ENCODE data around the gene TRABD2B. TPM values are rescaled to one million over a fixed set of nuclear protein-coding genes. Genes with fewer than 3 reads are reported as not detected.

Gene TRABD2B
- total and polyA plus RNA-seq, 2 experiments from 2014 or later = 1.6 to 2.0 TPM

- peaks cover 15% of the 10 kb centered on the region for H3K4me1 ChIP-seq (ENCODE audit: insufficient read depth)
- no peak overlapping the region for H2AFZ ChIP-seq
- H3K9me2 ChIP-seq (ENCODE audit: insufficient read depth) = peaks cover 4% of the 10 kb centered on the region; the same call in 1 of the 2 replicates
- Mint-ChIP-seq H3K9me3 (no peaks in the 10 kb centered on the region), H3K36me3 (ENCODE audit: low read depth) (no peaks in the 10 kb centered on the region), H3K27ac (no peak overlapping the region), H3K27me3 (ENCODE audit: insufficient read depth, low read depth, poor library complexity) (peaks cover 6% of the 10 kb centered on the region), H3K4me1 (peaks cover 36% of the 10 kb centered on the region), H3K4me3 (no peak overlapping the region)
- TF ChIP-seq JUNB (IDR thresholded peaks at IDR 0.05; ENCODE audit: unreplicated experiment) (no peak), ETS1 (IDR thresholded peaks at IDR 0.05) (no peak), STAT1 (IDR thresholded peaks at IDR 0.05; ENCODE audit: unreplicated experiment) (no peak), POLR2AphosphoS5 (IDR thresholded peaks at IDR 0.05; ENCODE audit: low read depth) (no peak), EZH2phosphoT487 (IDR thresholded peaks at IDR 0.05; ENCODE audit: unreplicated experiment) (no peak), CTCF (conservative IDR thresholded peaks at IDR 0.05; ENCODE audit: low read depth in 2 of 2) (no peak), ZNF462 (CRISPR knock-in tag; IDR thresholded peaks at IDR 0.05) (no peak)
- no peak overlapping the region for H3K4me3 ChIP-seq
- no peaks in the 10 kb centered on the region for H3K36me3 ChIP-seq (ENCODE audit: insufficient read depth)
- no peaks in the 10 kb centered on the region for H3K79me2 ChIP-seq (replicated peaks; ENCODE audit: insufficient read depth)
- no peaks in the 10 kb centered on the region for H3F3A ChIP-seq (replicated peaks; ENCODE audit: low read depth)
- no peaks in the 10 kb centered on the region for H3K27me3 ChIP-seq (ENCODE audit: insufficient read depth)
- no peak overlapping the region for H3K27ac ChIP-seq (ENCODE audit: low read depth)
- no peak for ATAC-seq
- no peaks in the 10 kb centered on the region for H4K20me1 ChIP-seq (replicated peaks; ENCODE audit: insufficient read depth)
- no peak overlapping the region for H3K4me2 ChIP-seq
- no peak for DNase-seq (ENCODE audit: low spot score)
Observed at GRCh38 chr1:48031676-48032075, 34.5 kb upstream of the TRABD2B start.
